ENCODE measurements around the gene CAGE1. TPM values are rescaled to one million over a fixed set of nuclear protein-coding genes. Genes with fewer than 3 reads are reported as not detected.

CAGE1 gene
- under 1 TPM; 0.17 to 0.33 TPM for total RNA-seq
- polyA plus RNA-seq: under 1 TPM in 1 of 2 donors, not detected in 1; 0.05 TPM

DNA sequence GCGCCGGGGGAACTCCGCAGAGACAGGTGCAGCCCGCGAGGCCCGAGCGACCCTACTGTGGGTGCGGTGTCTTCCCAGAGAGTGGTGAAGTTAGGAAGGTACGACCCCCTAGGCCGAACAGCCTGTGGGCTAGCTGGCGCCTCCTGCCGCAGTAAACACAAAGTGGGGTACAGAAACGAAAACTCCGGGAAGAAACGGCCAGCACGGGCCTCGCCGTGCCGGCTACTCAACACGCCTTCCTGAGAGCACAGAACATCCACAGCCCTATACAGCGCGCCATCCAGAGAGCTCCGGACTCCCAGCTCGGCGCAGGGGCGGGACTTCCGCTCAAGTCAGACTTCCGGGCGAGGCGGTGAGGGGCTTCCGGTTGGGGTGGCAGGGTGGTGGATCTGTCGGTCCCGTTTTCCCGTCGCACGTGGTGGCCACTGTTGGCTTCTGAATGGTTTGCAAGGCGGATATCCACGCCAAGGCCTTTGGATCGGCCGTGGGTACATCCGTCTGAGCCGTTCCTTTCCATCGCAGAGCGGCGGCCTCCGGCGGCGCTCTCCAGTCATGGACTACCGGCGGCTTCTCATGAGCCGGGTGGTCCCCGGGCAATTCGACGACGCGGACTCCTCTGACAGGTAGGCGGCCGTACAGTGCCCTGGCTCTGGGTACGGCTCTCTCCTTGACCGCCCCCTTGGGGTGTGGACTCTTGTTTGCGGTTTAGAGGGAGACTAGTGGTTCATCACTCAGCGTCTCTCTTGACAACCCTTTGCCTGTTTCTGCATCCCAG, at the start of gene CAGE1, which contains the start of gene RIOK1:
Gene CAGE1 (minus strand): TSS at position 292 of the 775 bp plus-strand sequence. CDS start 2,569 bp downstream, outside the sequence.
Gene RIOK1 (plus strand): TSS at position 358 of the 775 bp plus-strand sequence. CDS start 195 bp downstream, at position 553.
- H3K4me3 ChIP-seq (ENCODE audit: low read length in 2 of 2): peak within 1 kb of the TSS; percentile 91 to 99
- Mint-ChIP-seq H3K4me1 (peaks cover 32 to 51% (median 42%) of the 10 kb centered on the region in 4 donors), H3K9me3 (peaks cover 0 to 2% (median 0%) of the 10 kb centered on the region in 8 donors), H3K27ac (peak within 1 kb of the TSS; percentile 97 to 100 (median 100)), H3K4me3 (peak within 1 kb of the TSS; percentile 92 to 97 (median 94)), H3K27me3 (no peaks in the 10 kb centered on the region), H3K36me3 (peaks cover 17 to 27% of the 10 kb centered on the region in 2 donors)
- CTCF ChIA-PET (ENCODE audit: partially characterized antibody): interaction anchor here (1.5 to 4.2 kb wide), 3 partner anchors 74 to 114 kb away, joined by 4 to 27 read pairs (median 6); no protein-coding TSS in a partner anchor
- peaks cover 30% of the 10 kb centered on the region for H3K4me1 ChIP-seq (ENCODE audit: insufficient read depth, low read length)
- no peaks in the 10 kb centered on the region for H3K36me3 ChIP-seq (ENCODE audit: insufficient read depth, low read length)
- no peaks in the 10 kb centered on the region for H3K27me3 ChIP-seq (ENCODE audit: insufficient read depth, low read length)
- H3K9me3 ChIP-seq (ENCODE audit: control insufficient read depth in 1 of 2, low read length in 2 of 2): no peaks in the 10 kb centered on the region
- POLR2A ChIA-PET (ENCODE audit: partially characterized antibody): interaction anchor here (0.5 to 3.1 kb wide), 10 partner anchors 10 to 675 kb away, joined by 3 to 37 read pairs (median 4); partner anchors contain the start of genes BLOC1S5, SNRNP48 and SSR1
- intact Hi-C loops (cut with micrococcal nuclease): loop anchor here (1.0 to 10.0 kb wide), 5 partner anchors 76 to 1045 kb away; partner anchors contain the start of genes BLOC1S5, SLC35B3, SNRNP48 and SSR1
- peak within 1 kb of the TSS; percentile 94 for H3K27ac ChIP-seq (ENCODE audit: low read depth, low read length)
- DNase-seq: peak; percentile 94 to 96 (median 96)

DNA sequence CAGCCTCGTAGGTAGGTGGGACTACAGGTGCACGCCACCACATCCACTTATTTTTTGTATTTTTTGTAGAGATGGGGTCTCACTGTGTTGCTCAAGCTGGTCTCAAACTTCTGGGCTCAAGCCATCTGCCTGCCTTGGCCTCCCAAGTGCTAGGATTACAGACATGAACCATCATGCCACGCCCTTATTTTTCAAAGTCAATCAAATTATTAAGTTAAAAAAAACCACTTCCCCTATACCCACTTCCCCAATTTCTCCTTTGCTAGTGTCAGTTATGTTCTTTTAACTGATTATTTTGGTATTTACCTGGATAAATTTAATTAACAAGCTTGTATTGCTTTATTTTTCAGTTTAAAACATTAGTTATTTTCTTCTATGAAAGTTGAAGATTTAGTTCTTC, 49.7 kb upstream of the CAGE1 start:
- Histone ChIP-seq H3K4me1 (ENCODE audit: insufficient read depth, low read length) (peaks cover 10% of the 10 kb centered on the region), H3K9me3 (ENCODE audit: control insufficient read depth in 1 of 2, low read length in 2 of 2) (no peaks in the 10 kb centered on the region), H3K27me3 (ENCODE audit: insufficient read depth, low read length) (no peaks in the 10 kb centered on the region), H3K4me3 (ENCODE audit: low read length in 2 of 2) (no peak overlapping the region), H3K36me3 (ENCODE audit: insufficient read depth, low read length) (no peaks in the 10 kb centered on the region), H3K27ac (ENCODE audit: low read depth, low read length) (no peak overlapping the region)
- peaks cover 14 to 23% (median 20%) of the 10 kb centered on the region in 4 donors for H3K4me1 Mint-ChIP-seq
- ChIA-PET CTCF (ENCODE audit: partially characterized antibody) (no interaction called here), POLR2A (ENCODE audit: partially characterized antibody) (no interaction called here)
- DNase-seq: peak in 3 of 5 donors; percentile 1 to 11 (median 6)
- peaks cover 0 to 2% of the 10 kb centered on the region in 2 donors for H3K27me3 Mint-ChIP-seq
- H3K36me3 Mint-ChIP-seq: peaks cover 0 to 5% of the 10 kb centered on the region in 2 donors
- intact Hi-C loops (cut with micrococcal nuclease): no loop called here
- peaks cover 0 to 13% (median 7%) of the 10 kb centered on the region in 8 donors for H3K9me3 Mint-ChIP-seq
- peak overlapping the region in 6 of 8 donors; percentile 26 to 63 (median 56) for H3K4me3 Mint-ChIP-seq
- H3K27ac Mint-ChIP-seq: peak overlapping the region in 3 of 7 donors; percentile 3 to 26 (median 18)

DNA sequence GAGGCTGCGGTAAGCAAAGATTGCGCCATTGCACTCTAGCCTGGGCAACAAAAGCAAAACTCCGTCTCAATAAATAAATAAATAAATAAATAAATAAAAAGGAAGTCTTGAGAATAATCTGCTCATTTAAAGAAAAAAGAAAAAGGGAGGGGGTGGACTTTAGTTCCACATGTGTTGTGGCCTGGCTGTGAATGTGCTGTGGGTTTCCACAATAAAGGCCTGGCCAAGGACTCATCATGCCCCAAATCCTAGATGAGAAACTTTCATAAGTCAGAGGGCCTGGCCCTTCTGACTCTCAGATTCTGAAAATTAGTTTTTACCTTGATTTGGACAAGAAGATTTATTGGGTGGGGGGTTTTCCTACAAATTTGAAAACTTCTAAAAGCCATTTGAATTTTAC, 48.5 kb upstream of the CAGE1 start:
- Histone ChIP-seq H3K4me1 (ENCODE audit: insufficient read depth, low read length) (peaks cover 10% of the 10 kb centered on the region), H3K9me3 (ENCODE audit: control insufficient read depth in 1 of 2, low read length in 2 of 2) (no peaks in the 10 kb centered on the region), H3K27me3 (ENCODE audit: insufficient read depth, low read length) (no peaks in the 10 kb centered on the region), H3K36me3 (ENCODE audit: insufficient read depth, low read length) (no peaks in the 10 kb centered on the region), H3K27ac (ENCODE audit: low read depth, low read length) (no peak overlapping the region), H3K4me3 (ENCODE audit: low read length in 2 of 2) (no peak overlapping the region)
- intact Hi-C loops (cut with micrococcal nuclease): no loop called here
- H3K9me3 Mint-ChIP-seq: peaks cover 0 to 13% (median 7%) of the 10 kb centered on the region in 8 donors
- no peak overlapping the region for H3K27ac Mint-ChIP-seq
- peaks cover 0 to 5% of the 10 kb centered on the region in 2 donors for H3K36me3 Mint-ChIP-seq
- no peak overlapping the region for H3K4me3 Mint-ChIP-seq
- no peak for DNase-seq
- H3K27me3 Mint-ChIP-seq: peaks cover 0 to 2% of the 10 kb centered on the region in 2 donors
- ChIA-PET POLR2A (ENCODE audit: partially characterized antibody) (no interaction called here), CTCF (ENCODE audit: partially characterized antibody) (no interaction called here)
- peaks cover 14 to 23% (median 20%) of the 10 kb centered on the region in 4 donors for H3K4me1 Mint-ChIP-seq

DNA sequence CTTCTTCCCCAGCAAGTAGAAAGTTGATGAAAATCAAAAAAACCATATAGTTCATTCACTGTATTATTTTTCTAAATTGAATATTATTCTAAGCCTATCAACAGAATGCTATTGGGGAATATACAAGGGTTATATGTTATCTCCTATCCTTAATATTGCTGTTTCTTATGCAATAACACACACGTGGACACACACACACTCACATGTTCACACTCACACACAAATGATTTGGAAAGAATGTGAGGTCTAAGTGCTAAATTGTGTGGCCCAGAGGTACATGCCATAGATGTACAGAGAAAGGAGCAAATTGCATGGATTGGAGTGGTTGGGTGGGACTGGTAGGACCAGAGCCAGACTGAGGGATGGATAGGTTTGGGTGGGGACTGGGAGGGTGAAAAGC, 45.1 kb upstream of the CAGE1 start:
- no peak for DNase-seq
- CTCF ChIA-PET (ENCODE audit: partially characterized antibody): no interaction called here
- peaks cover 0 to 5% of the 10 kb centered on the region in 2 donors for H3K36me3 Mint-ChIP-seq

DNA sequence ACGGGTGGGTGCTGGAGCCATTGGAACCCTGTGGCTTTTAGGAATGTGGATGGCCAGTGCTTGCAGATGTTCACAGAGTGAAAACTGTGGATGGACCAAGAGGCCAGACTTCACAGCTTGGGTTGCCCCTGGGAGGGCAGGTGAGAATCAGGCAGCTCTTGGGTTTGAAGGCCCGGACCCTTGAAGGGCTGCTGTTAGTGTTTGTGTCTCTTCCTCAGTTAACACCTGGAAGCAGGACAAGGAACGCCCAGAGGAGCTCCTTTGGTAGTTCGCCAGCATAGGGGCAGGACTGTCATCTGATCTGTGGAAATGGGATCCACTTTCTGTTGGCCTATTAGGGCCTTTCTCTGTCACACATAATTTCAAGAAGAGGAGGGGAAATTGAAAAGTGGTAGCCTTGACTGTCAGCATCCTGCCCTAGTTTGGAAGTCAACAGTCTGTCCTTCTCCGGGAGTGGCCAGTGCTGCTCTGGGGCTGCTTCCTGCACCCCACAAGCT, 43.6 kb upstream of the CAGE1 start:
- intact Hi-C loops (cut with micrococcal nuclease): no loop called here
- Histone ChIP-seq H3K36me3 (ENCODE audit: insufficient read depth, low read length) (no peaks in the 10 kb centered on the region), H3K4me1 (ENCODE audit: insufficient read depth, low read length) (no peaks in the 10 kb centered on the region), H3K27me3 (ENCODE audit: insufficient read depth, low read length) (no peaks in the 10 kb centered on the region), H3K9me3 (ENCODE audit: control insufficient read depth in 1 of 2, low read length in 2 of 2) (no peaks in the 10 kb centered on the region), H3K4me3 (ENCODE audit: low read length in 2 of 2) (no peak overlapping the region), H3K27ac (ENCODE audit: low read depth, low read length) (no peak overlapping the region)
- peaks cover 0 to 5% of the 10 kb centered on the region in 2 donors for H3K36me3 Mint-ChIP-seq
- ChIA-PET POLR2A (ENCODE audit: partially characterized antibody) (no interaction called here), CTCF (ENCODE audit: partially characterized antibody) (no interaction called here)
- no peak for DNase-seq
- H3K4me3 Mint-ChIP-seq: no peak overlapping the region
- H3K27me3 Mint-ChIP-seq: peaks cover 5% of the 10 kb centered on the region in 2 donors
- no peak overlapping the region for H3K27ac Mint-ChIP-seq
- H3K9me3 Mint-ChIP-seq: peaks cover 0 to 13% (median 7%) of the 10 kb centered on the region in 8 donors
- peaks cover 0 to 1% (median 0%) of the 10 kb centered on the region in 4 donors for H3K4me1 Mint-ChIP-seq

More for the DNA sequence above, 45.1 kb upstream of the CAGE1 start:
- H3K36me3 ChIP-seq (ENCODE audit: insufficient read depth, low read length): no peaks in the 10 kb centered on the region
- peaks cover 8% of the 10 kb centered on the region for H3K4me1 ChIP-seq (ENCODE audit: insufficient read depth, low read length)
- no peak overlapping the region for H3K4me3 ChIP-seq (ENCODE audit: low read length in 2 of 2)
- Mint-ChIP-seq H3K9me3 (peaks cover 0 to 13% (median 7%) of the 10 kb centered on the region in 8 donors), H3K27me3 (peaks cover 5% of the 10 kb centered on the region in 2 donors), H3K4me3 (no peak overlapping the region), H3K4me1 (peaks cover 8 to 12% (median 11%) of the 10 kb centered on the region in 4 donors), H3K27ac (no peak overlapping the region)
- no peak overlapping the region for H3K27ac ChIP-seq (ENCODE audit: low read depth, low read length)
- POLR2A ChIA-PET (ENCODE audit: partially characterized antibody): no interaction called here
- no peaks in the 10 kb centered on the region for H3K27me3 ChIP-seq (ENCODE audit: insufficient read depth, low read length)
- intact Hi-C loops (cut with micrococcal nuclease): no loop called here
- no peaks in the 10 kb centered on the region for H3K9me3 ChIP-seq (ENCODE audit: control insufficient read depth in 1 of 2, low read length in 2 of 2)

DNA sequence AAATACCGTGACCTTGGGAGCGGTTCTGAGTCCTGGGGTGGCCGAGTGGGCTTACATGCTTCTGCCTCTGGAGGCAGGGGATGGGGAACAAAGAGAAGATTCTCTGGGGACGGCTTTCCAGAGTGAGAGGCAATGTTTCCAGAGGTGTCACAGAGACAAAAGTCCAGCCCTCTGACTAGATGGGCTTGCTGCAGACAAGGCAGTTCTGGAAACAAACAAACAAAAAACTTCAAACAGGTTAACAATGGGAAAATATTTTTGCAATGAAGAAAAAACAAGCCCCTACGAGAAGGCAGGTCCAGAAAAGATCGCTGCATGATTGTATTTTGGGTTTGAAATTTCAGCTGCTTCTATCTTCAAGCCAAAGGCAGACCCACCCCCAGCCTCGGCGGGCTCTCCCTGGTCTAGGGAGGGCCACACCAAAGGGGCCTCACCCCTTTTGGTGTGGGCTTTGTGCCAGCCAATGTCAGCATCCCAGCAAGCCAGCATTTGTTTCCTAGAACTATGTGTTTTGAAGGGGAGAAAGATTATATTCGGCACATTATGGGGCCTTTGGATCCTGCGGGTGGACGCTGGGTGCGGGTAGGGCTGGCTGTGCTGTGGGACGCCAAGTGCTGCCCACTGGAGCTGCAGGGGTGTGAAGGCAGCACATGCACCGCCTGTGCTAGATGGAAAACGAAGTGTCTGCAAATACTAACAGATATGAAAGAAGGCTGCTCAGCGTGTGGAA, 43.0 kb upstream of the CAGE1 start:
- Mint-ChIP-seq H3K4me3 (no peak overlapping the region), H3K9me3 (peaks cover 0 to 13% (median 7%) of the 10 kb centered on the region in 8 donors), H3K4me1 (peaks cover 0 to 1% (median 0%) of the 10 kb centered on the region in 4 donors), H3K27me3 (peaks cover 5% of the 10 kb centered on the region in 2 donors), H3K27ac (no peak overlapping the region), H3K36me3 (peaks cover 0 to 5% of the 10 kb centered on the region in 2 donors)
- H3K9me3 ChIP-seq (ENCODE audit: control insufficient read depth in 1 of 2, low read length in 2 of 2): no peaks in the 10 kb centered on the region
- no peak overlapping the region for H3K27ac ChIP-seq (ENCODE audit: low read depth, low read length)
- no peak for DNase-seq
- intact Hi-C loops (cut with micrococcal nuclease): no loop called here
- H3K27me3 ChIP-seq (ENCODE audit: insufficient read depth, low read length): no peaks in the 10 kb centered on the region
- no peaks in the 10 kb centered on the region for H3K4me1 ChIP-seq (ENCODE audit: insufficient read depth, low read length)
- POLR2A ChIA-PET (ENCODE audit: partially characterized antibody): no interaction called here
- H3K36me3 ChIP-seq (ENCODE audit: insufficient read depth, low read length): no peaks in the 10 kb centered on the region
- no peak overlapping the region for H3K4me3 ChIP-seq (ENCODE audit: low read length in 2 of 2)
- CTCF ChIA-PET (ENCODE audit: partially characterized antibody): no interaction called here

Measured in CD4-positive, alpha-beta memory T cell (primary cell).